T-helper 22 cell (primary cell): ENCODE measurements around the gene C1QTNF1.
"Not testable (repeated sequence)": the region's sequence is repeated elsewhere in the genome, so short reads cannot be mapped to it uniquely, and the experiment has no call there.

Source experiments
- DNase-seq: peaks from one replicate; pipeline ENCODE4 v3.0.0-alpha.2; 2020; ENCODE audit warnings: low read depth

Gene C1QTNF1

GRCh38 chr17:79023180-79023705 lies 726 bp upstream of the C1QTNF1 start:
- no peak for DNase-seq

GRCh38 chr17:79024901-79025737 lies 1.1 kb downstream of the C1QTNF1 start:
- DNase-seq: no peak

- no peak for DNase-seq
These were observed 2.7 kb downstream of the C1QTNF1 start for GRCh38 chr17:79026376-79027273.

- no peak for DNase-seq
These were observed 3.4 kb downstream of the C1QTNF1 start for GRCh38 chr17:79027274-79027924.

- DNase-seq: no peak
These were observed 4.0 kb downstream of the C1QTNF1 start for GRCh38 chr17:79027925-79028491.

- DNase-seq: no peak
These were observed 4.7 kb downstream of the C1QTNF1 start for GRCh38 chr17:79028496-79029326.

- DNase-seq: no peak
These were observed 5.5 kb downstream of the C1QTNF1 start for GRCh38 chr17:79029327-79030009.

GRCh38 chr17:79030636-79031035 lies 6.7 kb downstream of the C1QTNF1 start:
- not testable (repeated sequence) for DNase-seq

- DNase-seq: no peak
These were observed 8.3 kb downstream of the C1QTNF1 start for GRCh38 chr17:79031996-79032875.

GRCh38 chr17:79033046-79033616 lies 9.2 kb downstream of the C1QTNF1 start:
- DNase-seq: no peak

GRCh38 chr17:79033741-79034501 lies 10.0 kb downstream of the C1QTNF1 start:
- DNase-seq: no peak

GRCh38 chr17:79034931-79035485 lies 11.0 kb downstream of the C1QTNF1 start:
- DNase-seq: no peak

- DNase-seq: no peak
These were observed 11.7 kb downstream of the C1QTNF1 start for GRCh38 chr17:79035686-79036085.

- no peak for DNase-seq
These were observed 12.2 kb downstream of the C1QTNF1 start for GRCh38 chr17:79036181-79036580.

- no peak for DNase-seq
These were observed 12.6 kb downstream of the C1QTNF1 start for GRCh38 chr17:79036596-79036995.

GRCh38 chr17:79038545-79039135 lies 14.7 kb downstream of the C1QTNF1 start:
- DNase-seq: no peak

GRCh38 chr17:79039171-79039570 lies 15.2 kb downstream of the C1QTNF1 start:
- no peak for DNase-seq
